Activated CD4-positive, alpha-beta T cell treated with anti-CD3 and anti-CD28 coated beads for 24 hours (primary cell): ENCODE measurements around the gene JAM3.
"Not testable (repeated sequence)": the region's sequence is repeated elsewhere in the genome, so short reads cannot be mapped to it uniquely, and the experiment has no call there.

Experiments
- DNase-seq, 2 donors: peaks; one replicate each; pipeline ENCODE4 v3.0.0-alpha.2; 2020; ENCODE audit warnings: low read depth in 2 of 2

The JAM3 gene

DNA sequence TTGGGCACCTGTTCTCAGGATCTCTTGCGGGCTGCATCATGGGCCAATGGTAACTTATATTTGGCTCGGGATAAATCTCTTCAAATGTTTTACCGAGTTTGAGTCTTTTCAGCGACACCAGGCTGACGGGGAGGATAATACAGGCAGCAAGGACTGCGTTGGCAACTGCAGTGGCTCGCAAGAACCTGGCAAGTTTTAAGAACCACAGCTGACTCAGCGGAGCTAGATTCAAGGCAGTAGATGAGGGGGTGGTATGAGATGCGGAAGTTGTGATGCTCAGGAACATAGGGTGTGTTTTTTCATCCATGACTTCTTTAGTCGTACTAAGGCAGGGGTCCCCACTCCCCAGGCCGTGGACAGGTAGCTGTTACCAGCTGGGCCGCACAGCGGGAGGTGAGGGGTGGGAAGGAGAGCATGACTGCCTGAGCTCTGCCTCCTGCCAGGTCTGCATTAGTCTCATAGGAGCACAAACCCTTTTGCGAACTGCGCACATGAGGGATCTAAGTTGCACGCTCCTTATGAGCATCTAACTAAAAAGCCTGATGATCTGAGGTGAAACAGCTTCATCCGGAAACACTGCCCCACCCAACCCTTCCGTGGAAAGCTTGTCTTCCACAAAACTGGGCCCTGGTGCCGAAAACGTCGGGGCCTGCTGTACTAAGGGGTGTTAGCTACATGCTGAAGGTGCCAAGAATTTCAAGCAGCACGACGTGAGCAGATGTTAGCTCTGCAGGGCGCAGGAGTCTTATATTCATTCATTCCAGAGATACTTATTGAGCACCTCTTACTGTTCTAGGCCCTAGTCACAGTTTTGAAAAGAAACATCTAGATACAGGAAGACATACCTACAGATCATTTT lies 6.4 kb upstream of the JAM3 start:
- DNase-seq = no peak

DNA sequence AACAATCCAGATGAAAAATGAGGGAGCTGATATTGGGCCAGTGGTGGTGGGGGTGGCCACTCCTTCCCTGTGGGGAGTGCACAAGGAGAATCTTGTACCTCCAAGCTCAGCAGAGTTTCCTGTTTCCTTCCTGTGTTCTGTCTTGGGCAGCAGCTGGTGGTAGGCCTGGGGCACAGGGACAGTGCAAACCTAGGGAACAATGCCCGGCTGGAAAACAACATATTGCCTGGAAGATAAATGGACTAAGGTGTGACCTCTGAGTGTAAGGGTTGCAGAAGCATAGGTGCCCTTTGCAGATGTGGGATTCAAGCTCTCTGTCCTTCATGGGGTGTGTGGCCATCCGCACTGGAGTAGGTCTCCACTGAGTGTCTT lies 5.8 kb upstream of the JAM3 start:
- no peak for DNase-seq

DNA sequence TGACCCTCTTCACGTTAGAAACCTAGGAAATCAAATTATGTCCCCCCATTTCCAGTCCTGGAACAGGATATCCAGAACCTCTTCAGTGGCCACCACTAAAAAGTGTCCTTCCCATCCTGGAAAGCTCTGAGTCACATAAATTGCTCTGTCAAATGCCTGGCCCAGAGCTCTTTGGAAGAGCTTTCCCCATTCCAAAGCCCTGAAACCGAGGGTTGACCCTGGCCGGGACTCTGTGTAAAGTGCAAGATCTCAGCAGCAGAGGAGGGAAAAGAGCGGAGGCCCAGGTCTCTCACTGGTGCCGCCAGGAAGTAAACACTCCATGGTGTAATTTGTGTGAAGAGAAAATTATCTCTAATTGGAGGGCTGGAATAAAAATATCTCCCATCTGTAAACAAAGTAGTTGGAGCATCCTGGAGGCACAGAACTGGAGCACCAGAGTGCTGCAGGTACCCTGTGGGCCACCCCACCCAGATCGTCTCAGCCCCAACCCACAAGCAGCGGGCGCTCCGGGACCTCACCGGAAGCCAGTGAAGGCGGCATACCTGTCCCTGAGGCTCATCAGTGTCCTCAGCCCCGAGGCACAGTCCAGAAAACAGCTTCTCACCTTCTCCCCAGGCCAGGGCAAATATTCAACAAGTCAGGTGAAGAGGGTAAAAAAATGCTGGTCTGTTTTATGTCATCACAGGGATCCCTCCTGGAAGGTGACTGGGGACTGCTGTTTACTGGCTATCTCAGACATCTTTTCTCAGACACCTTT lies 4.7 kb upstream of the JAM3 start:
- no peak for DNase-seq

DNA sequence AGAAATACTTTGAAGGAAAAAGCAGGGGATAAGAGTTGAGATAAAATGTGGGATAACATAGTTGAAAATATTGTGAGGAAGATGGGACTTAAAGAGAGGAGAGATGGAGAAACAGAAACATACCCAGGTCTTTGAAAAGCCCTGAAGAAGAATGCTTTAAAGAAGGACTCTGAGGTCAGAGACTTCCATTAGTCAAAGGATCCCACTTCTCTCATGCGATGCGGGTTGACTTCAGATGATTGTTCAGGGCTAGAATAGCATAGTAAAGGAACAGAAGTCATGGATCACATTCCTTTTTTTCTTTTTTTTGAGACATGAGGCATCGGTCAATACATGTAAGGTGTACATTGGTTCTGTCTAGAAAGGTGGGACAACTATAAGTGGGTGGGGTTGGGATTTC lies 3.5 kb upstream of the JAM3 start:
- DNase-seq = no peak

DNA sequence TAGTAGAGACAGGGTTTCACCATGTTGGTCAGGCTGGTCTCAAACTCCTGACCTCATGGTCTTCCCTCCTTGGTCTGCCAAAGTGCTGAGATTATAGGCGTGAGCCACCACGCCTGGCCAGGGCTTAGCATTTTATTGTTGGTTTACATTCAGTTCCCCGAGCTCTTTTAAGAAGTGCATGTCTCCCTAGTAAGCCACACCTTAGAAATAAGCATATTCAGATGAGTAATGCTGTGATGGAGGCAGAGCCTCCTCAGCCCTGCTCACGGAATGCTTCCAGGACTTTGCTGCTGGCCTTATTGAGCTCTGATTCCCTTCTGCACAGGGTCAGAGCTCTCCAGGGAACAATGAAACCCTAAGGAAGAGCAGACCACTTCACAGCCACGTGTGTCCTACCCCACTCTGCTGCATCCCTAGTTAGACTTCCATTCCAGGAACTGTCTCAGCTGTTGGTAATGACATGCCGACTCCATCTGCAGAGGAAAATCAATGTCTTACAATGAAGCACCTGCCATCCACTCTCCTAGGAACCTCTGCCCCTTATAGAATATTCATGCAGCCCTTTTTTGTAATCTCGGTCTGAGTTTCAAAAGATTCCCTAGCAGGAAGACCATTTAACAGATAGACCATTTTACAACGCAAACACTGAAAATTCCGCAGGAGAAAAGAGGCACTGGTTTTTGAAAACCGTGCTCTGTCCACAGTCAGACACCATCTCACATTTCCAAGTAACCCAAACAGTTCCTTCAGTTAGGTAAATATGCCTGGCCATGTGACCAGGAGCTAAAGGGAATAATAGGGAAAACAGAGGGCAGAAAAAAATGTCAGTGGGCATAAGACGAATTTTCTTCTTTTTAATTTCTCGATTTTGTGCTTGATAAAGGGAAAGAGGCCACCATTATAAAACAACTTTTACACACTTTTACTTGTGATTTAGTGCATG lies 1.7 kb upstream of the JAM3 start:
- DNase-seq = no peak

DNA sequence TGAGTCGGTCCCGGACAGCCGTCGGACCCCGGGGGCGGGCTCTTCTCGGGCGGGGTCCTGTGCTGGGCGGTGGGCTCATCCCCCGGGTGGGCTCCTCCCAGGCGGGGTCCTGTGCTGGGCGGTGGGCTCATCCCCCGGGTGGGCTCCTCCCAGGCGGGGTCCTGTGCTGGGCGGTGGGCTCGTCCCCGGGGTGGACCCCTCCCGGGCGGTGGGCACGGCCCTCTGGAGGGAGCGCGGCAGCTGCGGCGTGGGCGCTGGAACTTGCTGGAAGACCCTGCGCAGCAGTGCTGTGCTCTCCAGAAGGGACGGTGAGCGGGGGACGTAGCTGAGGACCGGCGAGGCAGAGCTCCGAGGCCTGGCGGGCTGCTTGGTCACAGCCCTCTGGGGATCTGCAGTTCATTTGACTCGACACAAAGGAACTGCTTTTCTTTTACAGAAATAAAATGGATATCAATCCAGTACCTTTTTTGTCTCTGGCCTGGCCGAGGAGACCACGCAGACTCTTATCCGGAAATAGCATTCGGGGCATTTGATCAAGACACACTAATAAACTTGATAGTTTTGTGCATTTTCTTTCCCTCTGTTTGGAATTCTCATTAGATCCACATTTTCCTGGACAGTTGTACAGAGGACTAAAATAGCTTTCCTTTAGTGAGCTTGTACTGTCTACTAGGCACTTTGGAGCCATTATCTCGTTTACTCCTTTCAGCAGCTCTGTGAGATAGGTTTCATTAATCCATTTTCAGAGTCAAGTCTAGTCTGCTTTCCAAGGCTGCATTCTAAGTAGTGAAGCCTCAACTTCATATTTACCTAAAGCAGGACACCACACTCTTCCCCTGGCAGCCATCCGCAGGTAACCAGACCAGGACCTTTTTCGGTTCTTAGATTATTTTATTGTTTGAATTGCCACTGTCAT lies 812 bp downstream of the JAM3 start:
- no peak for DNase-seq

DNA sequence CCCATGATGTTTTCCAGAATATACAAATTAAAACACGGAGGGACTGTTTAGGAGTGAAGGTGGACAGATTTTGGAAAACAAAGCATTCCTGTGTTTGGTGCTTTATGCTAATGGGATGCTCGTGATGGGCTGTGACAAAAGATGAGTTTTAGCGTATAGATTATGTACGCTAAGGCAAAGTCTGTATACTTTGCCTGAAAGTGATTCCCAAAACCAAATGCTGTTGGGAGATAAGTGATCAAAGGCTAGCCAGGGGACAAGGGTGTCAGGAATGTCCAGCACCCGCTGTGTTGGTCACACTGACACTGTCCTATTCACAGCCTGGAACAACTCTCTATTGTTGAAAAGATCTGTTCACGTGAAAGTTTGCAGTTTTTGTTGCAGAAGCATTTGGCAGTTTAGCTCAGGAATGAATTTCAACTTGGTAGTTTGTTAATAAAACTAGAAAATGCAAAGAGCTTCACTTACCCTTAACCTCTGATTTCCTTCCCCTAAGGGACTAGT lies 1.5 kb downstream of the JAM3 start:
- no peak for DNase-seq

DNA sequence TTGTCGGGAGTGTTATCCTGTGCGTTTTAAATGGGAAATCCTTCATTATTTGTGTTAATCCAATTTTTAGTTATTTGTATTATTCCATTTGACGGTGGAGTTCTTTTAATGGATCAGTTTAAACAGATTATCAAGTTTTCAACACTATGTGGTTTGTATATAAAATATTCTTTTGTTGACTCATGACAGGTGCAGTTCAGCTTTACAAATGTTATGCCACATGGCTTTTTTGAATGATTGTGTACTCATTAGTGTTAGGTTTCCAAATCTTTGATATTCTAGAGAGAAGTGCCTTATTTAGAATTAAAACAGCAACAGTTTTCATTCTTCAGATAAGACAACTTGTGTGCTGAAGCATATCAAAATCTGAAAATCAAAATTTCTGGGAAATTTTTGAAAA lies 2.4 kb downstream of the JAM3 start:
- no peak for DNase-seq

DNA sequence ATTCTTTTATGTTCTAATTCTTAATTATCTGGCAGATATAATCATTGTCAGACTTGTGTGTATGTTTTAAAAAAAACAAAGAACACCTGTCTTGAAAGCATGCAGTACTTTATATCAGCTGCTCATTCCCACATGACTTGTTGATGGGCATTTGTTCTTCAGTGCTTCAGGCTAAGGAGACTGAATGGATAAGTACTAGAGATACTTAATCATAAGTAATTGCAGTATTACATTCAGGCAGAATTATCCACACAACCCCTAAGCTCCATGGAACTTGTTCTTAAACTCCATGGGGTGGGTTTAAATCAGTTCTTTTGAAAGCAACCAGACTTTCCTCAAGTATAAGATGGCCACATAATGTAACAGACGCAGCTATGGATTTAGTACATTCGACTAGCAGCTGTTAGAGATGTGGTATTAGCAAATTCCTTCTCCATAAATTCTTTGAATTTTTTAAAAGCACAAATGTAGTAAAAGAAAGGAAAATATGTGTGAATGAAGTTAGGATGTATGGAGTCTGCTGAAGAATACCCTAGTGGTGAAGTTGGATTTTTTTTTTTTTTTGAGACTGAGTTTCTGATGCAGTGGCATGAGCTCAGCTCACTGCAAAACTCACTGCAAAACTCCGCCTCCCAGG lies 3.0 kb downstream of the JAM3 start:
- DNase-seq = no peak

DNA sequence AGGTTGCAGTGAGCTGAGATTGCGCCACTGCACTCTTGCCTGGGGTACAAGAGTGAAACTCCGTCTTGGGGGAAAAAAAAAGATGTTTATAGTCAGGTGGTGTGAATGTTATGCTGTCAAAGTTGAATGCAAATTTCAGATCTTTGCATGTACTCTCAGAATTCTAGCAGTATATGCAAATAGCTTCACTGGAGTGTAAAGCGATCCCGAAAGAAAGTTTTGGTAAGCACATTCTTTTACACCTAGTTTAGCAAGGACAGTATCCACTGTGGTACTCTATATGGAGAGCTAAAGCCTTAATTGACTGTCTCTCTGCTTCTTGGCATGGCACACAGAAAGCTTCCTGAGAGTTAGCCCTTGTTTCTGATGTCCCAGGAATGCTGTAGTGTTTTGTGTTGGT lies 4.0 kb downstream of the JAM3 start:
- DNase-seq = no peak

DNA sequence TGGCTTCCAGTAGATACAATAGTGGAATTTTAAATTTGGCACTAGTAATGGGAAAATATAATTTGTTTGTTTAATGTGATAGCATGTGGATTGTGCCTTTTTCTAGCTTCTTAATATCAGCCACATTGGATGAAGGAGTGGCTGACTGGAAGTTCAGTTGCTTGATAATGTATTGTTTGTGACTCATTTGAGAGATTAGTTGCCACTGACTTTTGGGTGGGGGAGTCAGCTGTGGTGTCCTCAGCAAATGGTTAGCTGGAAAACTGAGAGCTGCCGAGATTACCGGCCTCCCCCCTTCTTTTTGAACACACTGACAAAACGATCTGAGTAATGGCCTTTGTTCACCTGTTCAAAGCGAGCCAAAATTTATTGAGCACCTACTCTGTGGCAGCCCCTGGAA lies 5.5 kb downstream of the JAM3 start:
- DNase-seq = no peak

DNA sequence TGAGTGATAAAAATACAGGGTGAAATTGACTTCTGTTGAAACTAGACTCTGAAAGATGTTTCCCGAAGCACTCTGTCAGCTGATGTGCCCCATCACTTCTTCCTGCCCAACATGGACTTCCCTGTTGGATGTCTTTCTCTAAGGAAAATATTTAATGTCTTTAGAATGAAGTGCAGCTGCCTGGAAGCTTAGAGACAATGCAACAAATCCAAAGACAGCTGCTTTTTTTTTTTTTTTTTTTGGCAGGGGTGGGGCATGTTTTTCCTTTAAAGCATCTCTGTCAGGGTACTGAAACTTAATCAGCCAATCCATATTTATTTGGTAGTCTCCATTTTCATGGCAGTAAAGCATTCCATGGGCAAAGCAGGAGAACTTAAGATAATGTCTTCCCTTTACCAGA lies 5.9 kb downstream of the JAM3 start:
- DNase-seq = no peak

DNA sequence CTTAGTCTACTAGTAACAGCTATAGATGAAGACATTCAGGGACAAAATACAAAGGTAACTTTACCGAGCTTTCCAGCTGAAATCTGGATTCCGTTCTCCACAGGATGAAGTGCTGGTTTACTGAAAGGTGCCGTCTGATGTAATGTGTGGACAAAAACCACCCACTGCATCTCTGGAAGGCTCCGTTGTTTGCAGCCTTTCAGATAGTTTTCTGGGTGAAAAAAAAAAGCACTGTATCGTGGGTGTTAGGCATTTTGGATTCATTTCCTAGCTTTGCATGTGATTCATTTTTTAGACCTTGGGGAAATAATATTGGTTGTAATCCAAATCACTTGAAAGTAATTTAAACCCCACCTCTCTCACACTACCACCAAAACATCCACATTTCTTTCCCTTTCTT lies 10.4 kb downstream of the JAM3 start:
- DNase-seq = no peak

DNA sequence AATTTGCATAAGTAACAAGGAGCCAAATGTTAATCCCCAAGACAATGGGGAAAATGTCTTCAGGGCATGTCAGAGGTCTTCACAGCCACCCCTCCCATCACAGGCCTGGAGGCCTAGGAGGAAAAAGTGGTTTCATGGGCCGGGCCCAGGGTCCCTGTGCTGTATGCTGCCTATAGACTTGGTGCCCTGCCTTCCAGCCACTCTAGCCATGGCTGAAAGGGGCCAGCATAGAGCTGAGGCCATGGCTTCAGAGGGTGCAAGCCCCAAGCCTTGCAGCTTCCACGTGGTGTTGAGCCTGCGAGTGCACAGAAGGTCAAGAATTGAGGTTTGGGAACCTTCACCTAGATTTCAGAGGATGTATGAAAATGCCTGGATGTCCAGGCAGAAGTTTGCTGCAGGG lies 12.4 kb downstream of the JAM3 start:
- not testable (repeated sequence) for DNase-seq

DNA sequence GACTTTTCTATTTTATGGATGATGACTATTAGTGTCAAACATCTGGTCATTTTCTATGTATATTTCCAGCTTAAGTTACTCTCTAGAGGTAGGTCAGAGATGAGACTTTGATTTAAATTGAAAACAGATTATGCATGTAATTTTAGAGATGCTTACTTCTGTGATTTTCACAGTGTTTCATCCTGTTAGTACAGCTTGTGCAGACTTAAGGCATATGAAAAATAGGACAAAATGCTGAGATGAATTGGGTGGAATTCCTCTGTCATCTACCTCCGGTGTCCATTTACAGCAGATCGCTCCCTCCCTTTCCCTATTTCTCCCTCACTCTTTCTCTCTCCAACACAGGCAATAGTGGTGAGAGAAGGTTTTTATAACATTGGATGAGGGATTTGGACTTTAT lies 14.1 kb downstream of the JAM3 start:
- no peak for DNase-seq

DNA sequence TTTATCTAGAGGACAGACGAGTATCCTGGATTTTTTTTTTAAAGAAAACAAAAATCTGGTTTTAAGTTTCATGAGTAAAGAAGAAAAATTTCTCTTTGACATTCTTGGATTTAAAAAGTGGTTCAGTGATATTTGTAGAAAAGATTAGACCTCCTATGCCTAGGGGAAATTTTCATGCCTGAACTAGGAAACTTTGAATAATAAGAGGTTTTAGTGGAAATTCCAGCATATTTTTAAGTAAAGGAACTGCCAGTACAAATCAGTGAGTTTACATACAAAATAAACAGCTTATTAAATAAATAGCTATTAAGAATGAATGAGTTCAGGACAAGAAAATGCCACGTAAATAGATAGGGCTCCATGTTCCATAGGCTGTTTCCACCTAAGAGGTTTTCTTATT lies 17.5 kb downstream of the JAM3 start:
- DNase-seq = no peak

DNA sequence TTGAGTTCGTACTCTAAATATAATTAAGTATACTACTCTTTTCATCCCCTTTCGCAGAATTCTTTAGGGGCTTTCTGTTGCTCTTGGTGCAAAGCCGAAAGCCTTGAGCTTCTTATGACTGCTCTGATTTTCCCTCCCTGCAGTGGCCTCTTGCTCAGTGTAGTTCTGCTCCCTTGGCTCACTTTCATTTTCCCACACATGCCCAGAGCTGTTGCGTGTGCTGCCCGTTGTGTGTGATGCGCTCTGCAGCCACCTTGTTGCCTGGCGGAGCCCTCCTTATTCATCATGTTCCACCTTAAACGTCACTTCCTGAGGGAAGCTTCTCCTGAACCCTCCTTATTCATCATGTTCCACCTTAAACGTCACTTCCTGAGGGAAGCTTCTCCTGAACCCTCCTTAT lies 23.1 kb downstream of the JAM3 start:
- not testable (repeated sequence) for DNase-seq

DNA sequence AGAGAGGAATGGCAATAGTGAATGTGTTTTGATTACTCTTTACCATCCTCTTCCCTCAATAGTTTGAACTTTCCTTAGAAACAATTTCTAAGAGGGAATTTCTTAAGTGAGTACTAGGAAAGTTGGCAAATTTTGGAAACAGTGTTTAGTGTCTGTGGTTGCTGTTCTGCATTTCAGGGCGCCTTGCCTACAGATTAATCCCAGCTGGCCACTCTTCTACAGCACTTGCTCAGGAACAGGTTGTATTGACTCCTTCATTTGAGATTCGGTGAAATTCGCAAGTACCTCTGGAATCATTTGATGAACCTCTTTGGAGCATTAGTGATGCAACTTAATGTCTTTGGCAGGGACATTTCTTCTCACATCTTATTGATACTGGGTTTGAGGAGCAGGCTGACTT lies 28.3 kb downstream of the JAM3 start:
- DNase-seq = no peak

DNA sequence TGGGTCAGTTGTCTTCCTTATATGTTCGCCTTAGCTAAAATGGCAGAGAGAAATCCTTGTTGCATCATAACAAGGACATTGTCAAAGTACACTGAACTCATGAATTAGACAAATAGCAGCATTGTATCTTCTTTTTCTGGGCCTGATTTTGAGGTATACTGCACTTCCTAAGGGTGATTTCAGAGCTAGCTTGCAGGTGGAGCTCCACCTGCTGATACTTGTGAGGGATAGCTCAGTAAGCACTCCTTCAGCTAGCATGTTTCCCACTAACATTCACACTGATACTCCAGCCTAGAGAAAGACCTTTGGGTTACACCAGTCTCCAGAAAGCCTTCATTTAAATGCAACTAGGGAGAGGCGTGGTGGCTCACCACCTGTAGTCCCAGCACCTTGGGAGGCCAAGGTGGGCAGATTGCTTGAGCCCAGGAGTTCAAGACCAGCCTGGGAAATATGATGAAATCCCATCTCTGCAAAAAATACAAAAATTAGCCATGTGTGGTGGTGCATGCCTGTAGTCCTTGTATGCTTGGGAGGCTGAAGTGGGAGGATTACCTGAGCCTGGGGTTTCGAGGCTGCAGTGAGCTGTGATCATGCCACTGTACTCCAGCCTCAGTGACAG lies 29.8 kb downstream of the JAM3 start:
- no peak for DNase-seq

DNA sequence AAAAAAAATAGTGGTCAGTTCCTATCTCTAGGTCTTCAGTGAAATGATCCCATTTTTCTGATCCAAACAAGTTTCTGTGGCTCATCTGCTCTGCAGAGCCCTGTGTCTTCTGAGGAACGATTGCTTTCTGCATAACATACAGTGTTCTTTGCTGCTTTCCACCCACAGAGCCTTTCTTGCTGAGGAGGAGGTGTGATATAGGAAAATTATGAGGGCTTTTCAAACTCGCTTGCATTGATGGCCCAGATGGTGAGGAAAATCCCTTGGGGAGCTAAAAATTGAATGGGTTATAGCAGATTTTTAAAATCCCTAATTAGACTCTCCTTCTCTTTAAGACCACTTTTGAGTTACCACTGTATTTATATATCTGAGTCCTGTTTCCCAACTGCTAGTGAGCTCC lies 31.3 kb downstream of the JAM3 start:
- no peak for DNase-seq
